B cell (primary cell): Measurements from ENCODE around the gene S100A13. TPM values are rescaled to one million over a fixed set of nuclear protein-coding genes. Genes with fewer than 3 reads are reported as not detected.
"Not testable (repeated sequence)": the region's sequence is repeated elsewhere in the genome, so short reads cannot be mapped to it uniquely, and the experiment has no call there.

Experiments
- ATAC-seq: fragments of 200-7000 bp; cut with Tn5 transposase; one replicate; pipeline ENCODE4 v1.10.0; 2021; ENCODE audit warnings: low read depth, mild to moderate bottlenecking, moderate number of reproducible peaks, moderate library complexity
- CTCF ChIA-PET: fragments of 350-600 bp; sonication (Branson Sonifier 250); formaldehyde crosslinking; loops from one replicate; lab custom pipeline; 2021; ENCODE audit warnings: antibody characterized with exemption, inconsistent platforms; lab: Charles Lee
- POLR2A ChIA-PET: fragments of 350-600 bp; sonication (Branson Sonifier 250); formaldehyde crosslinking; loops from one replicate; lab custom pipeline; 2021; ENCODE audit warnings: antibody characterized with exemption; lab: Charles Lee
- DNase-seq: peaks from one replicate; pipeline ENCODE4 v3.0.0; 2013
- H2AFZ ChIP-seq: 2 replicates; pipeline ENCODE4 v1.6.1; 2012; ENCODE audit warnings: mild to moderate bottlenecking, low read depth, low read length; ENCODE audit not compliant: insufficient read depth, poor library complexity, severe bottlenecking
- H3K27ac ChIP-seq, 2 donors: 1 replicate in 1 of 2; 2 replicates in 1 of 2; pipeline ENCODE4 v1.5.1; 2012 to 2013; ENCODE audit warnings: low read length in 2 of 2, mild to moderate bottlenecking in 2 of 2, moderate library complexity in 1 of 2
- H3K27me3 ChIP-seq, 4 experiments: fragments of 200-600 bp in 1 of 4; sonication (generic) in 1 of 4; replicated peaks in 1 of 4; 1 replicate in 2 of 4; 2 replicates in 2 of 4; pipeline versions ENCODE4 v1.6.1 to v1.7.0; 2013 to 2016; ENCODE audit warnings: low read length in 3 of 4, mild to moderate bottlenecking in 2 of 4, mixed read lengths in 1 of 4, moderate library complexity in 1 of 4; ENCODE audit not compliant: insufficient read depth in 4 of 4, control insufficient read depth in 3 of 4; ENCODE audit errors: control extremely low read depth in 1 of 4
- H3K36me3 ChIP-seq, 2 experiments: replicated peaks in 1 of 2; 1 replicate in 1 of 2; 2 replicates in 1 of 2; pipeline versions ENCODE4 v1.6.1 to v1.7.1; 2013; ENCODE audit warnings: low read length in 1 of 2; ENCODE audit not compliant: insufficient read depth in 2 of 2, control insufficient read depth in 1 of 2; ENCODE audit errors: control extremely low read depth in 1 of 2, extremely low read depth in 1 of 2
- H3K4me1 ChIP-seq, 2 donors: fragments of 200-600 bp in 1 of 2; sonication (generic) in 1 of 2; 1 replicate in 1 of 2; 2 replicates in 1 of 2; pipeline versions ENCODE4 v1.5.1 to v1.6.1; 2013 to 2017; ENCODE audit warnings: low read length in 2 of 2; ENCODE audit not compliant: control insufficient read depth in 2 of 2, insufficient read depth in 2 of 2
- H3K4me2 ChIP-seq: replicated peaks from 2 replicates; pipeline ENCODE3; 2012; ENCODE audit warnings: mild to moderate bottlenecking, low read depth, low read length; ENCODE audit not compliant: poor library complexity, severe bottlenecking
- H3K4me3 ChIP-seq, 5 experiments: fragments of 200-600 bp in 1 of 5; sonication (generic) in 1 of 5; 1 replicate in 3 of 5; 2 replicates in 2 of 5; pipeline versions ENCODE4 v1.5.1 to v1.7.0; 2011 to 2016; ENCODE audit warnings: low read length in 4 of 5, mild to moderate bottlenecking in 4 of 5, low read depth in 2 of 5, control low read depth in 1 of 5, moderate library complexity in 1 of 5; ENCODE audit not compliant: insufficient read depth in 1 of 5; ENCODE audit errors: control extremely low read depth in 1 of 5, extremely low read depth in 1 of 5
- H3K79me2 ChIP-seq: fragments of 200-600 bp; sonication (generic); one replicate; pipeline ENCODE4 v1.6.0; 2016; ENCODE audit warnings: low read length; ENCODE audit not compliant: control insufficient read depth, insufficient read depth
- H3K9ac ChIP-seq: fragments of 200-600 bp; sonication (generic); 2 replicates; pipeline ENCODE4 v1.6.1; 2017; ENCODE audit warnings: mild to moderate bottlenecking, low read length, moderate library complexity
- H3K9me3 ChIP-seq, 3 donors: one replicate each; pipeline versions ENCODE4 v1.6.1 to v1.7.1; 2013; ENCODE audit warnings: low read length in 2 of 3; ENCODE audit not compliant: control insufficient read depth in 2 of 3, insufficient read depth in 1 of 3; ENCODE audit errors: control extremely low read depth in 1 of 3
- H4K20me1 ChIP-seq: 2 replicates; pipeline ENCODE4 v1.6.0; 2012; ENCODE audit warnings: mild to moderate bottlenecking, low read length; ENCODE audit not compliant: insufficient read depth, control insufficient read depth, poor library complexity, severe bottlenecking
- H3K27ac Mint-ChIP-seq: one replicate; pipeline ENCODE4 v1.8.0; 2021; ENCODE audit warnings: mixed read lengths
- H3K27me3 Mint-ChIP-seq: one replicate; pipeline ENCODE4 v1.8.0; 2021; ENCODE audit warnings: mixed read lengths
- H3K4me1 Mint-ChIP-seq: one replicate; pipeline ENCODE4 v1.8.0; 2021; ENCODE audit warnings: mixed read lengths
- H3K4me3 Mint-ChIP-seq: one replicate; pipeline ENCODE4 v1.8.0; 2021; ENCODE audit warnings: mixed read lengths
- H3K9me3 Mint-ChIP-seq: one replicate; pipeline ENCODE4 v1.8.0; 2022; ENCODE audit warnings: mixed read lengths; ENCODE audit not compliant: insufficient read depth
- CTCF ChIP-seq: fragments of 200-600 bp; IDR thresholded peaks from one replicate; pipeline ENCODE4 v1.8.0; 2022; ENCODE audit warnings: antibody characterized with exemption, mild to moderate bottlenecking
- EZH2 ChIP-seq: IDR thresholded peaks from 2 replicates; pipeline ENCODE4 v1.6.1; 2012; ENCODE audit warnings: borderline replicate concordance, low read depth, mild to moderate bottlenecking, moderate library complexity, low read length; ENCODE audit not compliant: insufficient read depth, poor library complexity, severe bottlenecking
- WGBS: methylation state at CpG from one replicate; pipeline ENCODE4 v1.1.5; 2013; ENCODE audit warnings: missing lambda C conversion rate; ENCODE audit not compliant: insufficient coverage; 5-methylcytosine and 5-hydroxymethylcytosine counted together
- intact Hi-C: fragments of 100-400 bp; cut with micrococcal nuclease; formaldehyde crosslinking; loops from one replicate; pipeline ENCODE4 v1.10.0; 2022
- polyA plus RNA-seq: library from polyadenylated mRNA; depleted of rRNA; stranded (reverse); fragments of >200 nt; gene quantifications from 2 replicates; pipeline ENCODE4 v1.2.3, GENCODE V29; 2012
- total RNA-seq, 2 donors: library from RNA; stranded (reverse); fragments of 120-200 nt in 1 of 2; gene quantifications; 1 replicate in 1 of 2; 2 replicates in 1 of 2; pipeline versions ENCODE4 v1.2.3 to v1.2.4, GENCODE V29; 2013 to 2022

Gene S100A13
- total and polyA plus RNA-seq, 2 donors (not counting 1 experiment from before 2014, with no cell fraction given), result 9.8 to 17.8 TPM

GRCh38 chr1:153640861-153641260 is 13.6 kb upstream of the S100A13 start:
- Histone ChIP-seq H2AFZ (no peak overlapping the region), H3K27me3 (no peaks in the 10 kb centered on the region), H3K9me3 (no peaks in the 10 kb centered on the region), H3K4me2 (no peak overlapping the region), H3K27ac (no peak overlapping the region), H3K4me1 (peaks cover 2 to 4% of the 10 kb centered on the region in 2 donors), H3K9ac (no peak overlapping the region), H3K36me3 (peaks cover 58 to 97% of the 10 kb centered on the region in 2 experiments), H3K79me2 (peaks cover 72% of the 10 kb centered on the region), H3K4me3 (no peak overlapping the region), H4K20me1 (peaks cover 24% of the 10 kb centered on the region)
- Mint-ChIP-seq H3K4me1 (peaks cover 33% of the 10 kb centered on the region), H3K27ac (no peak overlapping the region), H3K27me3 (no peaks in the 10 kb centered on the region), H3K4me3 (no peak overlapping the region), H3K9me3 (no peaks in the 10 kb centered on the region)
- DNase-seq (no peak), ATAC-seq (no peak)
- ChIA-PET CTCF (no interaction called here), POLR2A (no interaction called here)
- intact Hi-C loops, result no loop called here
- TF ChIP-seq CTCF (no peak), EZH2 (no peak)
- WGBS, result 100% methylated on average over 2 of the region's 6 CpGs

GRCh38 chr1:153640213-153640612 is 12.9 kb upstream of the S100A13 start:
- peaks cover 37% of the 10 kb centered on the region for H3K4me1 Mint-ChIP-seq
- POLR2A ChIA-PET, result interaction anchor here (0.7 kb wide), 1 partner anchor 1117 kb away, joined by 4 read pairs; no protein-coding TSS in a partner anchor
- intact Hi-C loops, H3K9ac ChIP-seq, H3K27ac Mint-ChIP-seq, H2AFZ ChIP-seq, H3K9me3 ChIP-seq, H3K27me3 ChIP-seq, H3K4me2 ChIP-seq, ATAC-seq, CTCF ChIA-PET, H3K9me3 Mint-ChIP-seq, H3K4me3 Mint-ChIP-seq, H3K27ac ChIP-seq, H3K27me3 Mint-ChIP-seq, DNase-seq, H3K4me3 ChIP-seq: not testable (repeated sequence)
- peaks cover 52 to 92% of the 10 kb centered on the region in 2 experiments for H3K36me3 ChIP-seq
- WGBS, result 100% methylated on average over 2 of the region's 5 CpGs
- peaks cover 78% of the 10 kb centered on the region for H3K79me2 ChIP-seq
- peaks cover 5 to 11% of the 10 kb centered on the region in 2 donors for H3K4me1 ChIP-seq
- H4K20me1 ChIP-seq, result peaks cover 29% of the 10 kb centered on the region
